Measurements from ENCODE around the gene UBAC2.

DNA sequence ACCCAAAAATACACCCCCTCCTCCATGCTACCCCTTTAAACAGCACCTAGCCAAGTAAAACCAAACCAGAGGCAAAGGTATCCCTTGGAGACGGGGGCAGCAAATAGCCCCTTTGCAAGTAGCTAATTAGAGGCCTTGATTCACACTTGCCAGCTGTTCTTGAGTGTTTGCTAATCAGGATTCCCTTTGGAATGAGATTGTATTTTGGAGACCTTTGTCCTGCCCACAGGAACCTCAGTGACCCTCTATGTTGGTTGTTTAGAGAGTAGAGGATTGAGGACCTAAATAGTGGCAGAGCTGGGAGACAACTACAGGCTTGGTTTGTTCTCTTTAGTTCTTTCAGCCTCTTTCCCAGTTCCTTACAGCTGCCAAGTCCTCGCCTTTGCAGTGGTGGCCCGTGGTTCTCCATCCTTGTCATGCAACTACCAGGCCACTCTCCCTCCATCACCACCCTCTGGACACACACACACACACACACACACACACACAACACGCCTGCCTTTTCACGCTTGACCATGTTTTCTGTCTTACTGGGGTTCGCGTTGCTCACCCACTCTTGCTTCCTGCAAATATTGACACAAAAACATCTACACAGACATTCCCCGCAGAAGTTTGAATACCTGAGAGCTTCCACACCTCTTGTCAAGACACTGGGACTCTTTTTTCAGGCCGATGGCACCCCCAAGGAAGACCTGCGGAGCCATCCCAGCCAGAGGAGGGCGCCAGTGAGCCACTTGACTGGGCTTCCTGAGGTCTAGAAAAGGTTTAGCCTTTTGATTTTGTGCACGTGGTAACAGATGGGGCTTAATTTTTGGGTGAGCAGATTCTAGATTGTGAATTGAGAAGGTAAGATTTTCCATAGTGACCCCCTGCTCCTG lies 186.5 kb downstream of the UBAC2 start:
- TF ChIP-seq, protein P1, sequence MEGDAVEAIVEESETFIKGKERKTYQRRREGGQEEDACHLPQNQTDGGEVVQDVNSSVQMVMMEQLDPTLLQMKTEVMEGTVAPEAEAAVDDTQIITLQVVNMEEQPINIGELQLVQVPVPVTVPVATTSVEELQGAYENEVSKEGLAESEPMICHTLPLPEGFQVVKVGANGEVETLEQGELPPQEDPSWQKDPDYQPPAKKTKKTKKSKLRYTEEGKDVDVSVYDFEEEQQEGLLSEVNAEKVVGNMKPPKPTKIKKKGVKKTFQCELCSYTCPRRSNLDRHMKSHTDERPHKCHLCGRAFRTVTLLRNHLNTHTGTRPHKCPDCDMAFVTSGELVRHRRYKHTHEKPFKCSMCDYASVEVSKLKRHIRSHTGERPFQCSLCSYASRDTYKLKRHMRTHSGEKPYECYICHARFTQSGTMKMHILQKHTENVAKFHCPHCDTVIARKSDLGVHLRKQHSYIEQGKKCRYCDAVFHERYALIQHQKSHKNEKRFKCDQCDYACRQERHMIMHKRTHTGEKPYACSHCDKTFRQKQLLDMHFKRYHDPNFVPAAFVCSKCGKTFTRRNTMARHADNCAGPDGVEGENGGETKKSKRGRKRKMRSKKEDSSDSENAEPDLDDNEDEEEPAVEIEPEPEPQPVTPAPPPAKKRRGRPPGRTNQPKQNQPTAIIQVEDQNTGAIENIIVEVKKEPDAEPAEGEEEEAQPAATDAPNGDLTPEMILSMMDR (IDR thresholded peaks at IDR 0.05 in 4 of 5, conservative IDR thresholded peaks at IDR 0.05 in 1 of 5) = peak in 3 of 5 experiments; percentile 25 to 43 (median 30)
- TF ChIP-seq POLR2A (IDR thresholded peaks at IDR 0.05) = no peak
